ENCODE results near the gene ATP13A4.

DNA sequence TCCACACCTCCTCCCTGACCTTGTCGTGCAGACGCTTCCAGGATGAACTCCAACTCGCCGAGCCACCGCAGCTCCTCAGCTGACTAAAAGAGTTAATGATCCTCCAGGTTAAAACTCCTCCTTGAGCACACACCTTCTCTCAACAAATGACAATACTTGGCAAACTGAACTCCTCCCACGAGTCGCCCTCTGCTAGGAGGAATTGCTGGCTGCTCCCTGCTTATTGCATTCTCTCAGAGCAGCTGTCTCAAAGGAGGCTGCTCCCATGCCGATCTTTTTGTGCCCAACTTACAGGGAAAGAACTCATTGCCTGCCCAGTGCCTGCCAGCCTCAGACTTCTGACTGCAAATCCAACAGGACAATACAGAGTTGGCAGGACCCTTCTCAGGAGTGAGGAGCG is at the start of gene ATP13A4:
- TF ChIP-seq, protein P1, sequence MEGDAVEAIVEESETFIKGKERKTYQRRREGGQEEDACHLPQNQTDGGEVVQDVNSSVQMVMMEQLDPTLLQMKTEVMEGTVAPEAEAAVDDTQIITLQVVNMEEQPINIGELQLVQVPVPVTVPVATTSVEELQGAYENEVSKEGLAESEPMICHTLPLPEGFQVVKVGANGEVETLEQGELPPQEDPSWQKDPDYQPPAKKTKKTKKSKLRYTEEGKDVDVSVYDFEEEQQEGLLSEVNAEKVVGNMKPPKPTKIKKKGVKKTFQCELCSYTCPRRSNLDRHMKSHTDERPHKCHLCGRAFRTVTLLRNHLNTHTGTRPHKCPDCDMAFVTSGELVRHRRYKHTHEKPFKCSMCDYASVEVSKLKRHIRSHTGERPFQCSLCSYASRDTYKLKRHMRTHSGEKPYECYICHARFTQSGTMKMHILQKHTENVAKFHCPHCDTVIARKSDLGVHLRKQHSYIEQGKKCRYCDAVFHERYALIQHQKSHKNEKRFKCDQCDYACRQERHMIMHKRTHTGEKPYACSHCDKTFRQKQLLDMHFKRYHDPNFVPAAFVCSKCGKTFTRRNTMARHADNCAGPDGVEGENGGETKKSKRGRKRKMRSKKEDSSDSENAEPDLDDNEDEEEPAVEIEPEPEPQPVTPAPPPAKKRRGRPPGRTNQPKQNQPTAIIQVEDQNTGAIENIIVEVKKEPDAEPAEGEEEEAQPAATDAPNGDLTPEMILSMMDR (IDR thresholded peaks at IDR 0.05), result no peak
- TF ChIP-seq EZH2 (IDR thresholded peaks at IDR 0.05; ENCODE audit: borderline replicate concordance, insufficient read depth, low read depth, low read length, poor library complexity, severe bottlenecking), result no peak
